ENCODE data around the gene DNAJB12.
A peak's percentile ranks its signal among the peaks of the same experiment; 100 is the strongest.
"Not testable (repeated sequence)": the region's sequence is repeated elsewhere in the genome, so short reads cannot be mapped to it uniquely, and the experiment has no call there.

DNAJB12 gene

GRCh38 chr10:72354356-72355213 lies at the start of gene DNAJB12:
Gene DNAJB12 (minus strand): TSS chr10:72354919. CDS start chr10:72354897, 22 bp downstream.
- peak; percentile 90 for DNase-seq (ENCODE audit: low read depth)
- H3K4me3 ChIP-seq (ENCODE audit: low read depth, low read length), result peak within 1 kb of the TSS; percentile 56
- TF ChIP-seq CTCF (IDR thresholded peaks at IDR 0.05; ENCODE audit: low read depth, low read length, missing control alignments), result no peak

GRCh38 chr10:72395581-72395980 lies 40.9 kb upstream of the DNAJB12 start:
- not testable (repeated sequence) for DNase-seq (ENCODE audit: low read depth); H3K4me3 ChIP-seq (ENCODE audit: low read depth, low read length)

GRCh38 chr10:72392571-72392970 lies 37.9 kb upstream of the DNAJB12 start:
- DNase-seq (ENCODE audit: low read depth), result no peak
- no peak overlapping the region for H3K4me3 ChIP-seq (ENCODE audit: low read depth, low read length)
- TF ChIP-seq CTCF (IDR thresholded peaks at IDR 0.05; ENCODE audit: low read depth, low read length, missing control alignments), result no peak

- TF ChIP-seq CTCF (IDR thresholded peaks at IDR 0.05; ENCODE audit: low read depth, low read length, missing control alignments), result no peak
- no peak for DNase-seq (ENCODE audit: low read depth)
- H3K4me3 ChIP-seq (ENCODE audit: low read depth, low read length), result no peak overlapping the region
These were observed 36.0 kb upstream of the DNAJB12 start for GRCh38 chr10:72390764-72391163.

- no peak for DNase-seq (ENCODE audit: low read depth)
- no peak overlapping the region for H3K4me3 ChIP-seq (ENCODE audit: low read depth, low read length)
- no peak for TF ChIP-seq CTCF (IDR thresholded peaks at IDR 0.05; ENCODE audit: low read depth, low read length, missing control alignments)
These were observed 35.0 kb upstream of the DNAJB12 start for GRCh38 chr10:72389716-72390115.

- no peak overlapping the region for H3K4me3 ChIP-seq (ENCODE audit: low read depth, low read length)
- TF ChIP-seq CTCF (IDR thresholded peaks at IDR 0.05; ENCODE audit: low read depth, low read length, missing control alignments), result no peak
- DNase-seq (ENCODE audit: low read depth), result no peak
These were observed 34.3 kb upstream of the DNAJB12 start for GRCh38 chr10:72389014-72389413.

- H3K4me3 ChIP-seq (ENCODE audit: low read depth, low read length), result no peak overlapping the region
- no peak for DNase-seq (ENCODE audit: low read depth)
- TF ChIP-seq CTCF (IDR thresholded peaks at IDR 0.05; ENCODE audit: low read depth, low read length, missing control alignments), result no peak
These were observed 33.3 kb upstream of the DNAJB12 start for GRCh38 chr10:72388062-72388461.
